IMR-90 (cell line): Measurements from ENCODE around the gene NDUFA6. TPM values are rescaled to one million over a fixed set of nuclear protein-coding genes. Genes with fewer than 3 reads are reported as not detected.
"Not testable (repeated sequence)": the region's sequence is repeated elsewhere in the genome, so short reads cannot be mapped to it uniquely, and the experiment has no call there.

Source experiments
- ATAC-seq: fragments of 200-7000 bp; cut with Tn5 transposase; 2 replicates; pipeline ENCODE4 v1.9.1; 2020; ENCODE audit warnings: low read depth, mild to moderate bottlenecking, moderate library complexity
- BruUV-seq: library from RNA; stranded (reverse); fragments of 400-500 nt; replicated peaks from 2 replicates; lab custom pipeline; 2021; lab: Mats Ljungman, UMichigan
- CTCF ChIA-PET: fragments of 300-600 bp; formaldehyde crosslinking; extraction: SDS; loops from one replicate; lab custom pipeline; 2021; ENCODE audit warnings: antibody characterized with exemption; lab: Yijun Ruan, JAX
- POLR2A ChIA-PET: fragments of 300-600 bp; sonication (Branson Sonifier 250); formaldehyde crosslinking; loops from one replicate; lab custom pipeline; 2022; ENCODE audit warnings: antibody characterized with exemption; ENCODE audit not compliant: unreplicated experiment; lab: Charles Lee
- DNase-seq: peaks from one replicate; pipeline ENCODE4 v3.0.0; 2013
- H2AFZ ChIP-seq: replicated peaks from 2 replicates; pipeline ENCODE3; 2013; ENCODE audit warnings: low read length, mild to moderate bottlenecking; ENCODE audit not compliant: poor library complexity
- H2AK5ac ChIP-seq: 2 replicates; pipeline ENCODE4 v1.6.1; 2013; ENCODE audit warnings: low read depth, low read length, inconsistent platforms
- H2AK9ac ChIP-seq: replicated peaks from 2 replicates; pipeline ENCODE3; 2013; ENCODE audit warnings: mild to moderate bottlenecking, low read depth, low read length, moderate library complexity; ENCODE audit not compliant: poor library complexity
- H2BK120ac ChIP-seq: 2 replicates; pipeline ENCODE4 v1.6.1; 2013; ENCODE audit warnings: low read depth, low read length, inconsistent platforms
- H2BK15ac ChIP-seq: 3 replicates; pipeline ENCODE4 v1.6.1; 2013; ENCODE audit warnings: low read depth, low read length, inconsistent platforms
- H2BK20ac ChIP-seq: 2 replicates; pipeline ENCODE4 v1.6.1; 2013; ENCODE audit warnings: low read depth, mild to moderate bottlenecking, inconsistent platforms, low read length, moderate library complexity
- H2BK5ac ChIP-seq: 2 replicates; pipeline ENCODE4 v1.6.1; 2013; ENCODE audit warnings: mild to moderate bottlenecking, low read depth, low read length, inconsistent platforms; ENCODE audit not compliant: poor library complexity, severe bottlenecking
- H3K14ac ChIP-seq: replicated peaks from 2 replicates; pipeline ENCODE4 v1.6.1; 2013; ENCODE audit warnings: low read depth, low read length, inconsistent platforms
- H3K18ac ChIP-seq: 2 replicates; pipeline ENCODE4 v1.6.1; 2013; ENCODE audit warnings: low read depth, low read length, control low read depth
- H3K23ac ChIP-seq: 2 replicates; pipeline ENCODE4 v1.6.1; 2013; ENCODE audit warnings: low read depth, low read length, inconsistent platforms
- H3K27ac ChIP-seq: 2 replicates; pipeline ENCODE4 v1.5.1; 2013; ENCODE audit warnings: mild to moderate bottlenecking, control low read depth, low read length; ENCODE audit not compliant: insufficient read depth
- H3K27me3 ChIP-seq: 2 replicates; pipeline ENCODE4 v1.6.1; 2013; ENCODE audit warnings: low read length; ENCODE audit not compliant: control insufficient read depth, insufficient read depth
- H3K36me3 ChIP-seq: 2 replicates; pipeline ENCODE4 v1.6.1; 2013; ENCODE audit warnings: low read length, mixed read lengths; ENCODE audit not compliant: control insufficient read depth, insufficient read depth
- H3K4ac ChIP-seq: 2 replicates; pipeline ENCODE4 v1.6.1; 2013; ENCODE audit warnings: low read depth, low read length, inconsistent platforms
- H3K4me1 ChIP-seq: 2 replicates; pipeline ENCODE4 v1.6.1; 2013; ENCODE audit warnings: low read length, mixed read lengths; ENCODE audit not compliant: control insufficient read depth, insufficient read depth
- H3K4me2 ChIP-seq: 2 replicates; pipeline ENCODE4 v1.6.1; 2013; ENCODE audit warnings: low read depth, mild to moderate bottlenecking, control low read depth, low read length, moderate library complexity
- H3K4me3 ChIP-seq: 2 replicates; pipeline ENCODE4 v1.5.1; 2013; ENCODE audit warnings: low read depth, mild to moderate bottlenecking, control low read depth, low read length, moderate library complexity; ENCODE audit not compliant: insufficient read depth
- H3K56ac ChIP-seq: 2 replicates; pipeline ENCODE4 v1.6.1; 2013; ENCODE audit warnings: low read length, inconsistent platforms; ENCODE audit not compliant: insufficient read depth; ENCODE audit errors: extremely low read depth
- H3K79me1 ChIP-seq, 2 experiments: 2 replicates each; pipeline ENCODE4 v1.6.1; 2013; ENCODE audit warnings: low read length in 2 of 2, inconsistent platforms in 1 of 2, low read depth in 1 of 2
- H3K9ac ChIP-seq: 2 replicates; pipeline ENCODE4 v1.6.1; 2013; ENCODE audit warnings: low read depth, low read length, control low read depth
- H3K9me1 ChIP-seq: 2 replicates; pipeline ENCODE4 v1.6.1; 2013; ENCODE audit warnings: low read length, inconsistent platforms; ENCODE audit not compliant: insufficient read depth
- H3K9me3 ChIP-seq: 2 replicates; pipeline ENCODE4 v1.6.1; 2013; ENCODE audit warnings: low read length; ENCODE audit not compliant: control insufficient read depth, insufficient read depth
- H4K20me1 ChIP-seq: 2 replicates; pipeline ENCODE4 v1.6.1; 2013; ENCODE audit warnings: low read length, inconsistent platforms; ENCODE audit not compliant: insufficient read depth
- H4K5ac ChIP-seq: 2 replicates; pipeline ENCODE4 v1.6.1; 2013; ENCODE audit warnings: mild to moderate bottlenecking, low read depth, low read length, control low read depth
- H4K8ac ChIP-seq, 2 experiments: 2 replicates each; pipeline ENCODE4 v1.6.1; 2013; ENCODE audit warnings: low read depth in 2 of 2, low read length in 2 of 2, control low read depth in 1 of 2, inconsistent platforms in 1 of 2
- H4K91ac ChIP-seq: 2 replicates; pipeline ENCODE4 v1.6.1; 2013; ENCODE audit warnings: low read depth, low read length, inconsistent platforms; ENCODE audit not compliant: insufficient read depth
- BHLHE40 ChIP-seq: fragments of 150-350 bp; IDR thresholded peaks from 2 replicates; pipeline ENCODE4 v1.6.1; 2016; ENCODE audit warnings: mild to moderate bottlenecking, low read depth, low read length
- CTCF ChIP-seq: conservative IDR thresholded peaks from 2 replicates; pipeline ENCODE4 v1.5.1; 2012; ENCODE audit warnings: mild to moderate bottlenecking, low read depth, low read length, improper control_type of control experiment
- MAZ ChIP-seq: IDR thresholded peaks from 2 replicates; pipeline ENCODE4 v1.6.1; 2012; ENCODE audit warnings: low read depth, mild to moderate bottlenecking, low read length, improper control_type of control experiment, moderate library complexity, borderline replicate concordance
- MXI1 ChIP-seq: IDR thresholded peaks from 2 replicates; pipeline ENCODE4 v1.6.1; 2012; ENCODE audit warnings: low read depth, mild to moderate bottlenecking, low read length, moderate library complexity, borderline replicate concordance
- WGBS, 2 experiments: methylation state at CpG; one replicate each; pipeline versions ENCODE4 v1.1.5 to v1.1.7; 2013; ENCODE audit warnings: missing lambda C conversion rate in 2 of 2; ENCODE audit not compliant: insufficient read length in 1 of 2; ENCODE audit errors: extremely low coverage in 2 of 2; 5-methylcytosine and 5-hydroxymethylcytosine counted together
- dilution Hi-C: fragments of 300-500 bp; cut with HindIII; formaldehyde crosslinking; loops from one replicate; pipeline ENCODE4 v1.14.3; 2018; ENCODE audit warnings: low sequenced_read_pairs; ENCODE audit not compliant: unreplicated experiment
- in situ Hi-C: fragments of 300-500 bp; cut with MboI; formaldehyde crosslinking; loops from 3 replicates; pipeline ENCODE4 v1.14.3; 2019; ENCODE audit warnings: low sequenced_read_pairs, inconsistent platforms, mixed read lengths
- intact Hi-C: fragments of 100-400 bp; cut with micrococcal nuclease; formaldehyde crosslinking; loops from 2 replicates; pipeline ENCODE4 v1.10.0; 2022
- polyA plus RNA-seq, 3 experiments: library from polyadenylated mRNA; depleted of rRNA; stranded (reverse); fragments of >200 nt; gene quantifications; 2 replicates each; pipeline ENCODE4 v1.2.3, GENCODE V29; 2012; ENCODE audit warnings: low replicate concordance in 1 of 3
- total RNA-seq: library from RNA; depleted of rRNA; stranded (reverse); fragments of >200 nt; gene quantifications from 2 replicates; pipeline ENCODE4 v1.2.3, GENCODE V29; 2012

NDUFA6 gene
- total and polyA plus RNA-seq, 2 of the 4 experiments (the other 2 are of a cell fraction): 48.8 to 89.0 TPM

- TF ChIP-seq CTCF (peak; percentile 94), BHLHE40 (peak; percentile 81), MAZ (peak; percentile 82), MXI1 (peak; percentile 30; the same call in 1 of the 2 replicates)
These were observed at the start of gene NDUFA6 (continued) for GRCh38 chr22:42090596-42091454.

GRCh38 chr22:42140153-42140552 is 49.6 kb upstream of the NDUFA6 start:
- H4K5ac ChIP-seq, H3K9me1 ChIP-seq, H3K36me3 ChIP-seq, H4K20me1 ChIP-seq, H4K91ac ChIP-seq, H2AFZ ChIP-seq, H3K9ac ChIP-seq, CTCF ChIA-PET, H2BK20ac ChIP-seq, H2BK15ac ChIP-seq, H2BK5ac ChIP-seq, H4K8ac ChIP-seq, H3K27me3 ChIP-seq, H3K18ac ChIP-seq, H3K23ac ChIP-seq, H3K14ac ChIP-seq, H2BK120ac ChIP-seq, in situ Hi-C loops, H3K4me3 ChIP-seq, intact Hi-C loops, H3K56ac ChIP-seq, dilution Hi-C loops, POLR2A ChIA-PET, DNase-seq, H2AK5ac ChIP-seq, H3K79me1 ChIP-seq, BruUV-seq, H3K4me2 ChIP-seq, ATAC-seq, H3K4me1 ChIP-seq, H2AK9ac ChIP-seq, H3K4ac ChIP-seq, H3K27ac ChIP-seq, H3K9me3 ChIP-seq: not testable (repeated sequence)
- no CpG with 5 or more reads among the region's 17 CpGs for WGBS, 2 experiments
